OCI-LY7 (cell line): Measurements from ENCODE around the gene ACSS2.

Source experiments
- EZH2phosphoT487 ChIP-seq: fragments of 200-600 bp; sonication (generic); IDR thresholded peaks from 2 replicates; pipeline ENCODE4 v1.6.1; 2018; ENCODE audit warnings: low read depth, borderline replicate concordance, mild to moderate bottlenecking, mixed run types, antibody characterized with exemption, low read length, moderate library complexity, mixed read lengths
- TF ChIP-seq, protein P1 (sequence below): fragments of 200-600 bp; sonication (generic); conservative IDR thresholded peaks from 2 replicates; pipeline ENCODE4 v1.5.1; 2014; ENCODE audit warnings: mild to moderate bottlenecking, antibody characterized with exemption, low read length, moderate library complexity, mixed read lengths

- TF ChIP-seq EZH2phosphoT487: no peak
- TF ChIP-seq, protein P1, sequence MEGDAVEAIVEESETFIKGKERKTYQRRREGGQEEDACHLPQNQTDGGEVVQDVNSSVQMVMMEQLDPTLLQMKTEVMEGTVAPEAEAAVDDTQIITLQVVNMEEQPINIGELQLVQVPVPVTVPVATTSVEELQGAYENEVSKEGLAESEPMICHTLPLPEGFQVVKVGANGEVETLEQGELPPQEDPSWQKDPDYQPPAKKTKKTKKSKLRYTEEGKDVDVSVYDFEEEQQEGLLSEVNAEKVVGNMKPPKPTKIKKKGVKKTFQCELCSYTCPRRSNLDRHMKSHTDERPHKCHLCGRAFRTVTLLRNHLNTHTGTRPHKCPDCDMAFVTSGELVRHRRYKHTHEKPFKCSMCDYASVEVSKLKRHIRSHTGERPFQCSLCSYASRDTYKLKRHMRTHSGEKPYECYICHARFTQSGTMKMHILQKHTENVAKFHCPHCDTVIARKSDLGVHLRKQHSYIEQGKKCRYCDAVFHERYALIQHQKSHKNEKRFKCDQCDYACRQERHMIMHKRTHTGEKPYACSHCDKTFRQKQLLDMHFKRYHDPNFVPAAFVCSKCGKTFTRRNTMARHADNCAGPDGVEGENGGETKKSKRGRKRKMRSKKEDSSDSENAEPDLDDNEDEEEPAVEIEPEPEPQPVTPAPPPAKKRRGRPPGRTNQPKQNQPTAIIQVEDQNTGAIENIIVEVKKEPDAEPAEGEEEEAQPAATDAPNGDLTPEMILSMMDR: no peak
These were observed 91.8 kb downstream of the ACSS2 start for GRCh38 chr20:34968042-34968775.
